Right lobe of liver (tissue), 6 donors: ENCODE measurements around the gene NEURL2. TPM values are rescaled to one million over a fixed set of nuclear protein-coding genes. Genes with fewer than 3 reads are reported as not detected.

Experiments used
- ATAC-seq, 4 donors: fragments of 200-7000 bp; cut with Tn5 transposase; one replicate each; pipeline ENCODE4 v1.9.1; 2020; ENCODE audit warnings: mild to moderate bottlenecking in 4 of 4, moderate library complexity in 4 of 4
- DNase-seq, 3 donors: peaks; one replicate each; pipeline ENCODE4 v3.0.0-alpha.2; 2020
- H3K27ac ChIP-seq, 3 donors: fragments of 200-600 bp; one replicate each; pipeline ENCODE4 v1.8.0; 2022
- H3K27me3 ChIP-seq, 2 donors: fragments of 200-600 bp; one replicate each; pipeline ENCODE4 v1.8.0; 2022
- H3K36me3 ChIP-seq, 4 donors: fragments of 200-600 bp; sonication (generic) in 1 of 4; one replicate each; pipeline versions ENCODE4 v1.5.1 to v1.8.0; 2017 to 2022; ENCODE audit warnings: control low read depth in 1 of 4
- H3K4me1 ChIP-seq, 4 donors: fragments of 200-600 bp; sonication (generic) in 1 of 4; one replicate each; pipeline versions ENCODE4 v1.5.1 to v1.8.0; 2017 to 2022; ENCODE audit warnings: control low read depth in 1 of 4
- H3K4me3 ChIP-seq, 3 donors: fragments of 200-600 bp; one replicate each; pipeline ENCODE4 v1.8.0; 2022
- H3K9me3 ChIP-seq, 4 donors: fragments of 200-600 bp; sonication (generic) in 1 of 4; one replicate each; pipeline versions ENCODE4 v1.5.1 to v1.8.0; 2017 to 2022; ENCODE audit warnings: control low read depth in 1 of 4
- POLR2A ChIP-seq: fragments of 450-650 bp; IDR thresholded peaks from one replicate; pipeline ENCODE4 v1.6.1; 2017; ENCODE audit warnings: antibody characterized with exemption, mild to moderate bottlenecking
- WGBS: methylation state at CpG from one replicate; pipeline ENCODE4 v1.1.6; 2018; ENCODE audit warnings: low coverage, low lambda C conversion rate; ENCODE audit not compliant: insufficient coverage; ENCODE audit errors: missing lambda C conversion rate; 5-methylcytosine and 5-hydroxymethylcytosine counted together
- intact Hi-C, 2 donors: fragments of 100-400 bp; cut with DNase I; formaldehyde crosslinking; loops; one replicate each; pipeline versions ENCODE4 v1.11.2 to v1.14.1; 2022
- total RNA-seq, 6 experiments: library from RNA; depleted of rRNA in 2 of 6; stranded (reverse); fragments of >200 nt in 2 of 6; fragmentation: NEBNext Ultra II Directional in 3 of 6; extraction: Animal tissue kit (Norgen Biotek cat#: 25700) in 3 of 6; gene quantifications; one replicate each; pipeline versions ENCODE4 v1.1.0 to v1.2.4, GENCODE V29; 2016 to 2023
- TF ChIP-seq, protein P1 (sequence below), 4 donors: fragments of 200-600 bp in 3 of 4; fragments of 450-650 bp in 1 of 4; IDR thresholded peaks; one replicate each; pipeline versions ENCODE4 v1.5.1 to v1.8.0; 2016 to 2022; ENCODE audit warnings: antibody characterized with exemption in 4 of 4, mild to moderate bottlenecking in 2 of 4
- donor health status: DM: no; HTN: yes; CAD: no.
- donor health status: DM: no; HTN: no; CAD: no.
- donor health status: DM: no; HTN: no; CAD: no.
- donor health status: DM: no; HTN: yes; CAD: no.
- donor health status: DM: no; HTN: yes; CAD: no.

Gene NEURL2
- total RNA-seq, 6 experiments from 2014 or later = 3.6 to 8.8 (median 5.4) TPM

GRCh38 chr20:45917790-45918141, 26.8 kb upstream of the NEURL2 start:
- TF ChIP-seq POLR2A = no peak
- TF ChIP-seq, protein P1, sequence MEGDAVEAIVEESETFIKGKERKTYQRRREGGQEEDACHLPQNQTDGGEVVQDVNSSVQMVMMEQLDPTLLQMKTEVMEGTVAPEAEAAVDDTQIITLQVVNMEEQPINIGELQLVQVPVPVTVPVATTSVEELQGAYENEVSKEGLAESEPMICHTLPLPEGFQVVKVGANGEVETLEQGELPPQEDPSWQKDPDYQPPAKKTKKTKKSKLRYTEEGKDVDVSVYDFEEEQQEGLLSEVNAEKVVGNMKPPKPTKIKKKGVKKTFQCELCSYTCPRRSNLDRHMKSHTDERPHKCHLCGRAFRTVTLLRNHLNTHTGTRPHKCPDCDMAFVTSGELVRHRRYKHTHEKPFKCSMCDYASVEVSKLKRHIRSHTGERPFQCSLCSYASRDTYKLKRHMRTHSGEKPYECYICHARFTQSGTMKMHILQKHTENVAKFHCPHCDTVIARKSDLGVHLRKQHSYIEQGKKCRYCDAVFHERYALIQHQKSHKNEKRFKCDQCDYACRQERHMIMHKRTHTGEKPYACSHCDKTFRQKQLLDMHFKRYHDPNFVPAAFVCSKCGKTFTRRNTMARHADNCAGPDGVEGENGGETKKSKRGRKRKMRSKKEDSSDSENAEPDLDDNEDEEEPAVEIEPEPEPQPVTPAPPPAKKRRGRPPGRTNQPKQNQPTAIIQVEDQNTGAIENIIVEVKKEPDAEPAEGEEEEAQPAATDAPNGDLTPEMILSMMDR (IDR thresholded peaks at IDR 0.05) = no peak
- Histone ChIP-seq H3K27ac (peak overlapping the region in 1 of 3 donors; percentile 35), H3K27me3 (no peaks in the 10 kb centered on the region), H3K4me3 (no peak overlapping the region), H3K9me3 (no peaks in the 10 kb centered on the region), H3K4me1 (peaks cover 0 to 4% (median 0%) of the 10 kb centered on the region in 4 donors), H3K36me3 (no peaks in the 10 kb centered on the region)
- DNase-seq = no peak
- intact Hi-C loops = no loop called here
- WGBS = 62% methylated on average over 5 of the region's 5 CpGs
- ATAC-seq = no peak

GRCh38 chr20:45913116-45913515, 22.1 kb upstream of the NEURL2 start:
- ATAC-seq (peak in 1 of 4 donors; percentile 2), DNase-seq (no peak)
- intact Hi-C loops = no loop called here
- Histone ChIP-seq H3K4me1 (peaks cover 0 to 2% (median 0%) of the 10 kb centered on the region in 4 donors), H3K27me3 (no peaks in the 10 kb centered on the region), H3K27ac (no peak overlapping the region), H3K9me3 (no peaks in the 10 kb centered on the region), H3K4me3 (no peak overlapping the region), H3K36me3 (no peaks in the 10 kb centered on the region)
- 34% methylated on average over 5 of the region's 5 CpGs for WGBS
- TF ChIP-seq, protein P1 (IDR thresholded peaks at IDR 0.05) = no peak
- no peak for TF ChIP-seq POLR2A

DNA sequence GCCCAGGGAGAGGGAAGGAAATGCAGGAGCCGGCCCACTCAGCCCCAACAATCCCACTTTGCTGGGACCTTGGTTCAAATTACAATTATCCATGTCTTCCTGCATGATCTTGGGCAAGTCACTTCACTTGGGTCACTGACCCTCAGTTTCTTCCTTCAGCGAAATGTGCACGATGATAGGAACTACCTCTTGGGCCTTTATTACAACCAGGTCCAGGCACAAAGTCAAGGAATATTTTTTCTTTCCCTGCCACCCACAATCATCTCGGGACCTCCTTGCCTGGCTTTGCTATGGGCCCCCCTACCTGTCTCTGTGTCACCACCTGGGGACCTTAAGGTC, 21.3 kb upstream of the NEURL2 start:
- Histone ChIP-seq H3K4me3 (peak overlapping the region in 2 of 3 donors; percentile 20 to 46), H3K36me3 (no peaks in the 10 kb centered on the region), H3K9me3 (no peaks in the 10 kb centered on the region), H3K27ac (peak overlapping the region in 2 of 3 donors; percentile 65 to 69), H3K4me1 (peaks cover 0 to 2% (median 0%) of the 10 kb centered on the region in 4 donors), H3K27me3 (no peaks in the 10 kb centered on the region)
- WGBS = 26% methylated on average over 4 of the region's 4 CpGs
- TF ChIP-seq POLR2A = no peak
- TF ChIP-seq, protein P1 (IDR thresholded peaks at IDR 0.05) = no peak
- ATAC-seq (no peak), DNase-seq (no peak)
- intact Hi-C loops = no loop called here

DNA sequence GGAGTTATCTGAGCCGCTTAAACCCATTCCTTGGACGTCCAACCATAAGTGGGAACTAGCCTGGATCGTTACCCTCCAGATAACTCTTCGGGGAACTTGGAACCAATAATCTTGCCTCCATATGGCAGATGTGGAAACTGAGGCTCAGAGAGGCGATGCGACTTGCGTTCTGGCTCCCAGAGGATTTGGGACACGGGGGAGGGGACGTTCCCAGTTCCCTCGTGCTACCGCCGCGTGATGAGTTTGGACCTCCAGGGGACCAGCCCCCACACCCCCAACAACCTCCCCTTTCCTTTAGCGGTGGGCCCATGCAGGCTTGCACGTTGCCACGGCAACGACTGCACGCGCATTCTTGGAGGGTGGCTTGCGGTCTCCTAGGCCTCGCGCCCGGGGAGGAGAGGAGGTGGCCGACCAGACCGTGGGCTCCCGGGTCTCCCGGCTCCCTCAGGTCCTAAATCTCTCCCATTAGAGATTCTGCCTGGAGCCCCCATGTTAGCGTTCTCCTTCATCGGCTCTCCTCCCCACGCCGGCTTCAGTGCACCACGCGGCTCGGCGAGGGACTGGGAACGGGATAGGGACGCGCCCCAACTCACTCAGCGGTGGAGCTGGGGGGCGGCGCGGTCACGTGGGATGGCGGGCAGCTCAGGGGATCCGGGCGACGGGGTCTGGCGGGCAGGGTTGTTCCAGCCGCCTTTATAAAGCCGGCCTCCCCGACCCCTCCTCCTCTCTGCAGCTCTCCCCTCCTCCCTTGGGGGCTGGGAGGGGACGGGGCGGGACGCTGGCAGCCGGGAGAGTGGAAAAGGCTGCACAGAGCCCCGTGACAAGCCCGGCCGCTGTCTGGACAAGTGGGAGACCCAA, 20.7 kb upstream of the NEURL2 start, which contains the start of gene PLTP:
PLTP (minus strand) TSS at position 670 of the 858 bp plus-strand sequence. CDS start 703 bp downstream, outside the sequence.
- ATAC-seq (peak; percentile 31 to 62 (median 47)), DNase-seq (peak in 2 of 3 donors; percentile 69 to 77)
- H3K36me3 ChIP-seq = no peaks in the 10 kb centered on the region
- H3K27me3 ChIP-seq = no peaks in the 10 kb centered on the region
- intact Hi-C loops = no loop called here
- peak within 1 kb of the TSS; percentile 47 to 69 (median 65) for H3K27ac ChIP-seq
- peaks cover 0 to 2% (median 0%) of the 10 kb centered on the region in 4 donors for H3K4me1 ChIP-seq
- TF ChIP-seq POLR2A = peak; percentile 64
- TF ChIP-seq, protein P1 (IDR thresholded peaks at IDR 0.05) = no peak
- 5% methylated on average over 12 of the region's 58 CpGs for WGBS
- no peaks in the 10 kb centered on the region for H3K9me3 ChIP-seq
- H3K4me3 ChIP-seq = peak within 1 kb of the TSS; percentile 20 to 46 (median 22)
